TTC549 (cell line): Measurements from ENCODE around the gene UFSP2.

ENCODE experiments used
- FAIRE-seq: peaks from 2 replicates; lab custom pipeline; 2012; peaks lifted over from hg19 to GRCh38; lab: Jason Lieb, UNC

The UFSP2 gene, protein sequence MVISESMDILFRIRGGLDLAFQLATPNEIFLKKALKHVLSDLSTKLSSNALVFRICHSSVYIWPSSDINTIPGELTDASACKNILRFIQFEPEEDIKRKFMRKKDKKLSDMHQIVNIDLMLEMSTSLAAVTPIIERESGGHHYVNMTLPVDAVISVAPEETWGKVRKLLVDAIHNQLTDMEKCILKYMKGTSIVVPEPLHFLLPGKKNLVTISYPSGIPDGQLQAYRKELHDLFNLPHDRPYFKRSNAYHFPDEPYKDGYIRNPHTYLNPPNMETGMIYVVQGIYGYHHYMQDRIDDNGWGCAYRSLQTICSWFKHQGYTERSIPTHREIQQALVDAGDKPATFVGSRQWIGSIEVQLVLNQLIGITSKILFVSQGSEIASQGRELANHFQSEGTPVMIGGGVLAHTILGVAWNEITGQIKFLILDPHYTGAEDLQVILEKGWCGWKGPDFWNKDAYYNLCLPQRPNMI

DNA sequence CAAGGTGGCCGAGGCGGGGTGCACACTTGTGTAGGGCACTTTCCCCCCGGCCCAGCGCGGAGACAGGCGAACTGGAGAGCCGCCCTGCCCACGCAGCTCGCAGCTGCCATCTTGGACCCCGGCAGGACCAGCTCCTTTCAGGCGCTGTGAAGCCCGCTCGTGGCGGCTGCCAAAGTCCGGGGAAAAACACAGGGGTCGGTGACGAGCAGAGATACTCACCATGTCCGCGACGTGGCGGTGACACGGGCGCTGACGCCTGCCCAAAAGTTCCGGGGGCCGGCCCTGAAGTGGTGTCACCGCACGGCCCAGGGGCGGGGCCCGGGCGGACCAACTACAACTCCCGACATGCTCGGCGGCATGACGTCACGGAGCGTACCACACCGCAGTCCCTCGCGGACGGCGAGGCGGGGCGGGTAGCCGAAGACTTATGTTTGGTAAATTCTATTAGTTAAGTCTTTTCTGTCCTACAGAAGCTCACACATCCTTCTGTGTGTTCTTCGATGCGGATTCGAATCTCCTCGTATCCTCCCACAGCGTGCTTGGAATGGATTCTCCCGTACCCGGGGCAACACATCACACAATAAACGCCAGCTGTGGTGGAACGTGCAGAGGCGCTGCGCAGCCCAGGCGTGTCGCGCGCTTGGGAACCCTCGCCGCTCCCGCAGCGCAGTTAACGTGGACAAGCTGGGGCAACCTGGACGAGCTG, at the start of gene UFSP2:
UFSP2 (minus strand) TSS at position 318 of the 706 bp plus-strand sequence; CDS start at position 222, 96 bp downstream.
- FAIRE-seq = no peak

DNA sequence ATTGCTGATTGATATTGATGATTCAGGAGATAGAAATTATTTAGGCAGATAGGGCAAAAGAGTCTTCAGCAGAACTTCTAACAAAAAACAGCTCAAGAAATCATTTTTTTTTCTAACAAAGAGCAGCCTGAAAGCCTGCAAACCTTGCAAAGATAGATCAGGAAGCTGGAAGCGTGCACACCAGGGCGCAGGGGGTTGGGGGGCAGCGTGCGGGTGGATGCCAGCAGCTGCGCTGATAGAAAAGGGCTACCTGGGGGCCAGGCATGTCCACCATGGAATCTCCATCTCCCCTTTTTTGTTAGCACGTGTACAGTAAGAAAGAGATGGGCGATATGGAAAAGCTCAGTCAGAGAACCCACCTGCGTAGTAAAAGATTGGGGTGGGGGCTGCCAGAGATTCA, 47.5 kb upstream of the UFSP2 start:
- no peak for FAIRE-seq

- FAIRE-seq = no peak
These were observed 46.4 kb upstream of the UFSP2 start for GRCh38 chr4:185472103-185472542.

DNA sequence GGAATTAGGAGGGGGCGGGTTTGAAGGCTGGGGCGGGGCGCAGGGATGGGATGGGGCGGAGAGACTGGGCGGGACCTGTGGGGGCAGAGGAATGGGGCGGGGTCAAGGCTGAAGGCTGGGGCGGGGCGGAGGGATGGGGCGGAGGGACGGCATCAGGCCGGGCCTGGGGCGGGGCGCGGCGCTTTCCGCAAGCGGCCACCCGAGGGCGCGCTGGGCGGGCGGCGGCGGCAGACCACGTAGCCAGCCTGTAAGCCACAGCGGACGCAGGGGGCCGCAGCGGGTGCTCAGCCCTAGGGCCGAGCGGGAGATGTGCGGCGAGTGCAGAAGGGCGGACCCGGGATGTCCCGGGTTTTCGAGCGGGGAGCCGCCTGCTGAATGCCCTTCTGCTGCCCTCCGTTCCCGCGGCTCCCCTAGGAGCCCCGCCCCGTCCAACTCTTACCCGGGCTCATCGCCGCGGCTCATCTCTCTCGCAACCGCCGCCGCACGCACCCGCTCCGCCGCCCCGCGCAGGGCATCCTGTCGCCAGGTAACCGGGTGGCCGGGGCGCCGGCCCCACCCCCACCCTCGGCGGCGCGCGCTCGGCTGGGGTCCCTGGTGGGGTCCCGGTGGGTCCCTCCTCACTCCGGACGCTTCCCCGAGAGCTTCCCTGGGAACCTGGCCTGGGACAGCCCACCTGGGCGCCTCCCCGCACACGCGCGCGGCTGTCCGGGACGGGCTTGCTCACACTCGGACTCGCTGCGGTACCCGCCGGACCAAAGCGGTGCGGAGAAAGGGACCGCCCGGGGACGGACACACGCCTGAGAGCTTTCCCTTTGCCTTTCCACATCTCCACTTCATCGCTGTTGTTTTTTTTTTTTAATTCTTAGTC, 45.7 kb upstream of the UFSP2 start, which contains the start of gene CCDC110:
CCDC110 (minus strand) TSS at position 499 of the 868 bp plus-strand sequence; CDS start at position 449, 50 bp downstream.
- FAIRE-seq = no peak

DNA sequence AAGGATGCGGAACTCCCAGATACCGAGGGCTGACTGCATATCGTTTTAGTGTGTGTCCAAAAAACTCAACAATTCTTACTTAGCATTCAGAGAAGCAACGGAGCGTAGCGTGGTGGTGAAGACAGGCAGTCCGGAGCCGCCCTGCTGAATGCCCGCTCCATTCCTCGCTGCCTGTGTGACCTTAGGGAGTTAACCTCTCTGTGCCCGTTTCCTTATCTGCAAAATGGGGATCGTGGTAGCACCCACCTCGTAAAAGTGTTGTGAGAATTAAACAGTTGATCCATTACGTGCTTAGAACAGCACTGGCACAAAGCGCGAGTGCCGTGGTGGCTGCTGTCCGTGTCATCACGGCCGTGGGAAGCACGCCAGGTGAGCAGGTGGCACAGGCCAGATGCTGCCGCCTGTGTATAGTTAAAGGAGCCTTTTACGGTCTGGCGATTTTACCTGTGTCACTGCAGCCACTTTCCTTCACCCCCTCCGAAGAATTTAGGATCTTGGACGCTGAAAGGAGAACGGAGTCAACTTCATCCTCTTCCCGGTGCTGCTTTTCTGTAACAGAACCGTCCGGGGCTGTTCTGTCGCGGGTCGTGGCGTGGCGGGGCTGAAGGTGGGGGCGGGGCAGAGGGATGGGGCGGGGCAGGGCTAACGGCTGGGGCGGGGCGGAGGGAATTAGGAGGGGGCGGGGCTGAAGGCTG, 44.9 kb upstream of the UFSP2 start:
- no peak for FAIRE-seq

DNA sequence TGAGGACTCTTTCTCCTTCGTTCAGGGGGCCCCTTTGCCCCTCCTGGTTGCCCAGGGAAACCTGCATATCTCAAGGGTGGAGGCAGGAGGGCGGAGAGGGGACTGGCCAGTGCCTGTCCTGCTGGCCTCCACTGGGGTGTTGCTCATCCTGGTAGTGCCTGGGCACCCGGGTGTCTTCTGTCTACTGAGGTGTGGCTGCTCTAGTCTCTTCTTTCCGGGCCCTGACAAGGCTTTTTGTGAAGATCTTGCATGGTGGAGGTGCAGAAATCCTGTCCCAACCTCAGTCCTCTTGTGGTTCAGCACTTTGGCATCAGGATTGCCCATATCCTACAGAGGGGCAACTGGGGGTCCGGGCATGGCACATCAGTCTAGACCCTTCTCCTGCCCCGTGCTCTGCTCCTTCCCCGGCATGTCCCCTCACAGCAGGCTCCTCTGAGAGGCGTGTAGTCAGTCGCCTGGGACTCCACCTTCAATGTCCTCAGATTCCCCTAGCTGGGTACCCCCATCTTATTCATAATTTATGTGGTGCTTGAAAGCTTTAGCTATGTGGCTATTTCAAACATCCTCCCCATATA, 43.9 kb upstream of the UFSP2 start:
- no peak for FAIRE-seq

GRCh38 chr4:185468999-185469398, 43.2 kb upstream of the UFSP2 start:
- FAIRE-seq = no peak

- FAIRE-seq = no peak
These were observed 42.2 kb upstream of the UFSP2 start for GRCh38 chr4:185467991-185468390.

DNA sequence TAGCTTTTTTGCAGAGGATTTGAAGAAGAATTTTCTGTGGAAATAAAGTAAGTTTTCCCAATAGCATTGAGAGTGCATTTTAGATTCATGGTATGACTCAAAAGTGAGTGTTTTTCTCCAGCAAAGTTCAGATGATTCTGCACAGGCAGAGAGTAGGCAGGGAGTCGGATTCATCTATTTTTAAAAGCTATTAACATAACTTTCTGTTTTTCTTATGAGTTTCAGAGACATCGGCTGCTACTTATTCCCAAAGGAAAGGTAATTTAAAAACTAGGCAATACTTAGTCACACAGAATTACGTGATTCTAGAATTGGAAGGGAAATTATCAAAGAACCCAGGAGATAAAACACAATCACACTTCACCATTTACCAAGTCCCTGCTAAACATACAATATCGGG, 41.3 kb upstream of the UFSP2 start:
- no peak for FAIRE-seq

- no peak for FAIRE-seq
These were observed 39.9 kb upstream of the UFSP2 start for GRCh38 chr4:185465707-185466106.

GRCh38 chr4:185464887-185465286, 39.1 kb upstream of the UFSP2 start:
- no peak for FAIRE-seq

GRCh38 chr4:185464183-185464582, 38.4 kb upstream of the UFSP2 start:
- FAIRE-seq = no peak

DNA sequence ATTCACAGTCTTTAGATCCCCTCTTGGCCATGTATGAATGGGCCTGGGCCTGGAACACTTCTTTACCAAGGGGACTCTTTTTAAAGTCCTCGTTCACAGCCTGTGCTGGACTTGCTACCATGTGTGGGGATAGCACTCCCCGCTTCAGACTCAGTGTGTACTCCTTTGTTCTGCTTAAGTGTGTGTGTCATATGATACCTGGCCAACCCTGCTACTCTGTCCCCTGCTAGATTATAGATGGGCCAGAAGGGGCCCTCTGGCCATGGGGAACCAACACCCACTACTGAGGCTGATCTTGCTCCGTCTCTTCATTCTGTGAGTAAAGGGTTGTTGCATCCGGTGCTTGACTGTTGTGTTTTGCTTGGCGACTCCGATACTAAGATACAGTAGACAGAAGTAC, 37.8 kb upstream of the UFSP2 start:
- no peak for FAIRE-seq

- FAIRE-seq = no peak
These were observed 35.8 kb upstream of the UFSP2 start for GRCh38 chr4:185461565-185461964.

DNA sequence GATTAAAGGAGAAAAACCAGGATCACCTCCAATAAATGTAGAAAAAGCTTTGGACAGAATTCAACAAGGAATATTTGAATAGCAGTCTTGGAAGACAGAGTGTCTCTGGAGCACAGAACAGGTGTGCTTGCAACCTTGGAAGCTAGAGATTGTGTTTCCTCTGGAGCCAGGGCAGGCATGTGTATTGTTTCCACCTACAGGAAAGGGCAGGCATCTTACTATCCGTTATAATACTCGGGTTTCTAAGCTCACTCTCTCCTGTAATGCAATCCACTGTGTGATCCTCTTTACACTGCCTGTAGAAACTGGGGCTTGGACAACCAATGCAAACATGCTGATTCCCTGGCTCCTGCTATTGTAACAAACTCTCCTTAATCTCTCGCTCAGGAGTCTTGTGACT, 31.4 kb upstream of the UFSP2 start:
- no peak for FAIRE-seq

DNA sequence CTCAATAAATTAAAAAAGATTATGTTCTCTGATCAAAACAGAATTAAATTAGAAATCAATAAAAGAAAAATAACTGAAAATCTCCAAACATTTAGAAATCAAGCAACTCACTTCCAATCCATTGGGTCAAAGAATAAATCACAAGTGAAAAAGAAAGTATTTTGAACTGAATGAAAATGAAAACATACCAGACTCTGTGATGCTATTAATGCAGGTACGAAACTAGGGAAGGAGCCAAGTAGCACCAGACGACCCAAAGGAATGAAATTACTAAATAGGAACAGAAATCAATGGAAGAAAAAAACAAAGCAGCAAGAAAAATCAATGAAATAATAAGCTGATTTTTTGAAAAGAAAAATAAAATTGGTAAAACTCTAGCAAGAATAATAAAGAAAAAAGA, 30.4 kb upstream of the UFSP2 start:
- FAIRE-seq = no peak

GRCh38 chr4:185445209-185445608, 19.4 kb upstream of the UFSP2 start:
- FAIRE-seq = no peak

- no peak for FAIRE-seq
These were observed 15.7 kb upstream of the UFSP2 start for GRCh38 chr4:185441479-185441878.

DNA sequence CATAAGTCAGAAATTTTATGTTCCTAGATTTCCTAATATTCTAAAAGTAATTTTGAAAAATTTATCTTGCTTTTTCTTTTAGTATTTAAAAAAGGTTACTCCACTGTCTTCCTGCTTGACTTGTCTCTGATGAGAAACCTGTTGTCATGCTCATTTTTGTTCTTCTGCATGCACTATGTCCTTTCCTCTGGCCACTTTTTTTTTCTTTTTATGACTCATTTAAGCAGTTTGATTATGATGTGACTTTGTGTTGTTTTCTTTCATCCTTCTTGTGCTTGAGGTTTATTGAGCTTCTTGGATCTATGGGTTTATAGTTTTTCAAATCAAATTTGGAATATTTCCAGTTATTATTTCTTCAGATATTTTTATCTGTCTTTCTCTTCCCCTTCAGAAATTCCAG, 12.0 kb upstream of the UFSP2 start:
- FAIRE-seq = no peak

- no peak for FAIRE-seq
These were observed 9.7 kb upstream of the UFSP2 start for GRCh38 chr4:185435466-185435865.

GRCh38 chr4:185429660-185430059, 3.9 kb upstream of the UFSP2 start:
- no peak for FAIRE-seq
